ENCODE data around the gene MT1F.
"Not testable (repeated sequence)": the region's sequence is repeated elsewhere in the genome, so short reads cannot be mapped to it uniquely, and the experiment has no call there.

MT1F gene

GRCh38 chr16:56672761-56673536, 15.2 kb downstream of the MT1F start:
- DNase-seq (ENCODE audit: low spot score): no peak

- DNase-seq (ENCODE audit: low spot score): no peak
Measured at GRCh38 chr16:56673921-56674320, 16.2 kb downstream of the MT1F start.

GRCh38 chr16:56674570-56674969, 16.8 kb downstream of the MT1F start:
- not testable (repeated sequence) for DNase-seq (ENCODE audit: low spot score)

- no peak for DNase-seq (ENCODE audit: low spot score)
Measured at GRCh38 chr16:56675685-56676210, 18.0 kb downstream of the MT1F start.

- no peak for DNase-seq (ENCODE audit: low spot score)
Measured at GRCh38 chr16:56677474-56677873, 19.7 kb downstream of the MT1F start.

GRCh38 chr16:56679078-56679730, 21.4 kb downstream of the MT1F start:
- DNase-seq (ENCODE audit: low spot score): no peak

- peak; percentile 78 for DNase-seq (ENCODE audit: low spot score)
Measured at GRCh38 chr16:56679818-56680217, 22.1 kb downstream of the MT1F start.

GRCh38 chr16:56681939-56682702, 24.4 kb downstream of the MT1F start, which contains the start of gene MT1X:
TSS of gene MT1X (plus strand) at chr16:56682470. CDS start at chr16:56682541, 71 bp downstream.
- peak; percentile 94 for DNase-seq (ENCODE audit: low spot score)

- DNase-seq (ENCODE audit: low spot score): no peak
Measured at GRCh38 chr16:56682703-56683397, 25.1 kb downstream of the MT1F start.

- DNase-seq (ENCODE audit: low spot score): peak; percentile 39
Measured at GRCh38 chr16:56683424-56684172, 25.8 kb downstream of the MT1F start.

- DNase-seq (ENCODE audit: low spot score): no peak
Measured at GRCh38 chr16:56684256-56684925, 26.6 kb downstream of the MT1F start.

GRCh38 chr16:56684926-56685590, 27.3 kb downstream of the MT1F start:
- DNase-seq (ENCODE audit: low spot score): no peak

- no peak for DNase-seq (ENCODE audit: low spot score)
Measured at GRCh38 chr16:56686758-56687157, 29.0 kb downstream of the MT1F start.

- no peak for DNase-seq (ENCODE audit: low spot score)
Measured at GRCh38 chr16:56688762-56689161, 31.0 kb downstream of the MT1F start.

- DNase-seq (ENCODE audit: low spot score): peak; percentile 29
Measured at GRCh38 chr16:56689171-56689570, 31.4 kb downstream of the MT1F start.

GRCh38 chr16:56690420-56691122, 32.8 kb downstream of the MT1F start:
- no peak for DNase-seq (ENCODE audit: low spot score)

GRCh38 chr16:56691885-56692284, 34.1 kb downstream of the MT1F start:
- peak; percentile 39 for DNase-seq (ENCODE audit: low spot score)

- DNase-seq (ENCODE audit: low spot score): no peak
Measured at GRCh38 chr16:56695246-56695645, 37.5 kb downstream of the MT1F start.

- no peak for DNase-seq (ENCODE audit: low spot score)
Measured at GRCh38 chr16:56697456-56698155, 39.8 kb downstream of the MT1F start.

Measured in RKO (cell line).